CD4-positive, alpha-beta T cell treated with Interleukin-6 for 4 hours (primary cell): ENCODE results near the gene PGBD1.

Experiments used
- DNase-seq: peaks from one replicate; pipeline ENCODE4 v3.0.0-alpha.2; 2020; ENCODE audit warnings: mixed read lengths

The PGBD1 gene

GRCh38 chr6:28281288-28282064, at the start of gene PGBD1:
PGBD1 (plus strand) TSS chr6:28281572; CDS start chr6:28283814, 2,242 bp downstream.
- peak; percentile 45 for DNase-seq

DNA sequence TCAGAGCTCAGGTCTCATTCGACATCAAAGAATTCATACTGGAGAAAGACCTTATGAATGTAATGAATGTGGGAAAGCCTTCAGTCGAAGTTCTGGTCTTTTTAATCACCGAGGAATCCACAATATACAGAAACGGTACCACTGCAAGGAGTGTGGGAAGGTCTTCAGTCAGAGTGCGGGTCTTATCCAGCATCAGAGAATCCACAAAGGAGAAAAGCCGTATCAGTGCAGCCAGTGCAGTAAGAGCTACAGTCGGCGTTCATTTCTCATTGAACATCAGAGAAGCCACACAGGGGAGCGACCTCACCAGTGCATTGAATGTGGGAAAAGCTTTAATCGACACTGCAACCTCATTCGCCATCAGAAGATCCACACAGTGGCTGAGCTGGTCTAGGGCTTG, 48.6 kb upstream of the PGBD1 start:
- DNase-seq: no peak

DNA sequence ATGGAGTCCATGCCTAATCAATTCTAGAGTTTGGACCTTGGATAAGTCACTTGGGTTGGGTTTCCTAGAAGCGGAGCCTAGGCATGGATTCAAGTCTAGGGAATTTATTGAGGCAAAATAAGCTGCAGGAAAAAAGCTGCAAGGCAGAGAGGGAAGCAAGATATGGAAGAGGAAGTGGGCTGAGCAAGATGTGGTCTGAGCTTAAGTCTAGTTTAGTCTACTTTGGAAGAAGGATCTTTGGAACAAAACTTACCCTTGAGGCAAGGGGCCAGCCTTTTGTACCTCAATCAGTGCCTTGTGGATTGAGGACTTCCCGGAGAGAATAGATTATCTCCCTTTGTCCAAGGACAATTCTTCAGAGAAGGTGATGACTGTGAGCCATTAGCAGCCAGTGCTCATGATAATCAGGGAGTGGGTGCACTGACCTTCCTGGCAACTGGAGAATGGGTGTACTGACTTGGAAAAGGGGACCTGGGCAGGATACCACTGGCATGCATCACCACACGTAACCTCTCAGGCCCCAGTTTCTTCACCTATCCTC, 45.4 kb upstream of the PGBD1 start:
- no peak for DNase-seq

- DNase-seq: no peak
These were observed 41.7 kb upstream of the PGBD1 start for GRCh38 chr6:28239636-28240035.

GRCh38 chr6:28240471-28240870, 40.9 kb upstream of the PGBD1 start:
- no peak for DNase-seq

DNA sequence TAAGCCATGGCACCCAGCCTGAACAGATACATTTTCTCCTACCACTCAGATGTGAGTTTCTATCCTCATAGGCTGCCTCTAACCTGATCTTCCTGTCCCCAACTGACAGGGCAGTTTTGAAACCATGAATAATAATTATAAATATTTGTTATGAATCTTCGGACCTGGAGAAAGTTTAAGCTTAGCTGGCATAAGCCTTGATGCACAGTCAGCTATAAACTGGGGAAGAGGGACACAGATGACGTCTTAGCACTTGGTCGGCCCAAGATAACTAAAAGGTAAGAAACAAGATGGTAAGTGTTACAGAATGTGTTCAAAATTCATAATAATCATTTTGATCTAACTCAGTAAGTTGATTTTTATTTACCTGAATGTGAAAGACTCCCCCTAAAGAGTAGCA, 37.4 kb upstream of the PGBD1 start:
- no peak for DNase-seq

- no peak for DNase-seq
These were observed 36.0 kb upstream of the PGBD1 start for GRCh38 chr6:28245206-28245941.

- no peak for DNase-seq
These were observed 32.5 kb upstream of the PGBD1 start for GRCh38 chr6:28248916-28249315.

DNA sequence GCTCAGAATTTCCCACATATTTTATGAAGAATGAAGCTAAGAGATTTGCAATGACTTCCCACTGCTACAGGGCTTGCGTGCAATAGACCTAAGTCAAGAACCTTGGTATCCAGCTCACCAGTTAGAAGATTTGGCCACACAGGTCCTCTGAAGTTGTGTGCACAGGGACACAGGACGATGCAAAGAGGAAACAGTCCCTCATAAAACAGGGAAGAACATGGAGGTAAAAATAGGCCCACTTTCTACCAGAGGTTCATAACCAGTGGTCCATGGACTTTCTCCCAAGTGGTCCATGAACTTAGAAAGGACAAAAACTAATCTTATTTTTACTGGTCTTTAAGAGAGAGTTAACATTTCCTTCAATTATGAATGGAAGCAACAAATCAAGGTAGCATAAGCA, 30.6 kb upstream of the PGBD1 start:
- no peak for DNase-seq

- DNase-seq: peak; percentile 46
These were observed 29.7 kb upstream of the PGBD1 start for GRCh38 chr6:28251661-28252008.

DNA sequence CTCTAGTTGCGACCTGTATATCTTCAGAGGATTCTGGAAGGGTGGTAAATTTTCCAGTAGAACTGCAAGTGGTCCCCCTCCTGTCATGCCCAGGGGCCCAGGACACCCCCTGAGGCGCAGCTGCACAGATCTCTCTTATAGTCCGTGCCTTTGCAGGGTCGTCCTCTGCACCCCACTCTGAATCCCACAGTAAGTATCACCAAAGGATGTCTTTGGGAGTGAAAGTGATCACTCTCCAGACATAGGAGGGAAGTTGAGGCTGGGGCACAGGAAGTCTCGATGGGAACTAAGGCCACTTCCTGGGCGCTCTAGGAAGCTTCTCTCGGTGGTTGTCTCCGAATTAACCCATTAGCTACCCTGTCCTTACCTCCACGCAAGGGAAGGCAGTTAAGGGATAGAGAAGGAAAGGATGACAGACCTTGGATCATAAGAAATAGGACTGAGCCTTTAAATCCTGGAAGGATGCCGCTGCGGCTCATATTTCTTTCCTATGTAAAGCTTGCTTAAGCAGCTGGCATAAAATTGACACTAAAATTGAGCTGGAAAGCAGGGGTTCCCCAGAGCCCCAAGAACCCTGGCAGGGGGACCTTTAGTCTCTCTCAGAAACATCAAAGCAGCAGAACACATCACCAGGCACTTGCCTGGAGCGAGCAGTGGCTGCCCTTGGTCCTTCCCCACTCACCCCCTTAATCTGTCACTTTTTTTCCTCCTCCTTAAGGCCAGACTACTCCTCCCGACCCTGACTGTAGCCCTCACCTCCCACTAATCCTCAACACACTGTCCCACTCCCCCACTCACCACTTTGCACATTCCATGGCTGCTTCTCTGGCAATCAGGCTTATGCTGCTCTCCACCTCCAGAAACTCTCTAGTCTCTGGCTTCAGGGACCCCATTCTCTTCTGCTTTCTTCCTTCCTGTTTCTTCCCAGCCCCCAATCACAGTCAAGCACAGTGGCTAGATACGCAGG, 29.1 kb upstream of the PGBD1 start, which contains the start of gene ZKSCAN4:
Gene ZKSCAN4 (minus strand): TSS at position 261 of the 967 bp plus-strand sequence. CDS start 289 bp downstream, outside the sequence.
- peak; percentile 88 for DNase-seq

GRCh38 chr6:28254121-28254519, 27.3 kb upstream of the PGBD1 start:
- no peak for DNase-seq

- no peak for DNase-seq
These were observed 24.3 kb upstream of the PGBD1 start for GRCh38 chr6:28257042-28257441.

DNA sequence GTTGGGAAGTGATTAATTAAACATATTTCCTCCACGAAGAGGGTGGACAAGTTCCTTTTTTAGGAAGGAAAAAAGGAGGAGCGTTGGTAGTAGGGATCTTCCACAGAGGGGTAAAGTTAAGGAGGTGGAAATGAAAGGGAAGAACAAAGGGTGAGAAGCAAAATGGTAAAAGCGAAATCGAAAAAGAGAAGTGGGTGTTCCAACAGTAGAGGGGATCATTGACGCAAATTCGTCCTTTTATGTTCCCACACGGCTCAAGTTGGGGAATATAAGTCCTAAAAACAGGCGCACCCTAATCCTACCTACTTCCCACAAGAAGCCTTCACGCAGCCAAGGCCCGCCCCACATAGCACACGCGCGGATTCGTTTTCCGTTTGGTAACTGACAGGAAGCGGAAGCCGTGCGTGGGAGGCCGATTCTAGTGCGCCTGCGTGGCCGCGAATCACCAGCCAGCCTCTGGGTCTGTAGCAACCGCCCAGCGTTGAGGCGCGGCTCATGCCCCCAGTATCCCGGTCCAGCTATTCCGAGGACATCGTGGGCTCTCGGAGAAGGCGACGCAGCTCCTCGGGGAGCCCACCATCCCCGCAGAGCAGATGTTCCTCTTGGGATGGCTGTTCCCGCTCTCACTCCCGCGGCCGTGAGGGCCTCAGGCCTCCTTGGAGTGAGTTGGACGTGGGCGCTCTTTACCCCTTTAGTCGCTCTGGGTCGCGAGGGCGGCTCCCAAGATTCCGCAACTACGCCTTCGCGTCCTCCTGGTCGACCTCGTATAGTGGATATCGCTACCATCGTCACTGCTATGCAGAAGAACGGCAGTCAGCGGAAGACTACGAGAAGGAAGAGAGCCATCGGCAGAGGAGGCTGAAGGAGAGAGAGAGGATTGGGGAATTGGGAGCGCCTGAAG, 22.2 kb upstream of the PGBD1 start, which contains the start of gene NKAPL:
Gene NKAPL (plus strand): TSS at position 421 of the 901 bp plus-strand sequence. CDS start 75 bp downstream, at position 496.
- DNase-seq: peak; percentile 62

GRCh38 chr6:28263922-28264321, 17.4 kb upstream of the PGBD1 start:
- no peak for DNase-seq

GRCh38 chr6:28264834-28265401, 16.5 kb upstream of the PGBD1 start:
- DNase-seq: no peak

DNA sequence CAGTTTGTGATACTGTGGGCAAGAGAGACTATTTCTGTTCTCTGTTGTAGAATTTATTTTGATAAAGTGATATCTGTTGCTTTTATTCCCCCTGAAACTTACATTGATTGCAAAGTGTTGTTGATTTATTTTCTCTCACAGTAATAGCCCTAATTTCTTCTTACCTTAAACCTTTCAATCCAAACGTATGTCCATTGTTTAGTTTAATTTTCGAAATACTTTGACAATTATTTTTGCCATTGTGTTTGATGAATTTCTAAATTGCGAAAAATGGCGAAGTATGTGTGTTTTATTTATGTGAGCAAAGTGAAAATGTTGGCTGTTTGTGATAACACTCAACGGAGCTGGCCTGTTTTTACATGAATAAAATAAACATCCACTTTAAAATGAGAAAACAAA, 14.8 kb upstream of the PGBD1 start:
- DNase-seq: no peak

DNA sequence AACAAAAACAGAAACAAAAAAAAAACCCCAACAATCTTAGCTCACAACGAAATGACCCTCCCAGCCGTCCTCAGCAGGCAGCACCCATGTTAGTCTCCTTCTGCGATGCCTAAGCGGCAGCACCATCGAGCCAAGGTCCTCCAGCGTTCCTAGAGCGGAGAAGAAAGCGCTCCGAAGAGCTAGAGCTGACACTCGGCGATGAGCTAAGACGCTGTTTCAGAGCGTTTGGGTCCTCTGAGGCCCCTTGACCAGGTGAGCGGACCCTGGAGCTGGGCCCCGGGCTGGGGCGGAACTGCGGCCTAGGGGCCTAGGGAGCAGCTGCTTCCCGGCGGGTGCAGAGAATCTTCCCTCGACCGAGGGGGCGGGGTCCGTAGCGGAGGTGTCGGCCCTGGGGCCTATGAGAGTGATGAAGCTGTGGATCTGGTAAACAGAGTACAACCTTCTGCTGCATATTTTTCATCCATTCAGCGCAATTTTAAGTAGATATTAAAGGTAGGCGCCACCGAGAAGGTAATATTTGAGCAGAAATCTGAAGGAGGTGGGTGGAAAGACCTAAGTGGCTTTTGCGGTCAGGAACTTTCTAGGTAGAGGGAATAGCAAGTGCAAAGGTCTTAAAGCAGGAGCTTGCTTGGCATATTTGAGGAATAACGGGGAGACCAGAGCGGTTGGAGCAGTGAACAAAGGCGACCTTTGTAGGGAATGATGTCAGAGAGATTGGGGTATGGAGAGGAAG, 14.2 kb upstream of the PGBD1 start, which contains the start of gene ZSCAN26:
Gene ZSCAN26 (plus strand): TSS at position 182 of the 733 bp plus-strand sequence. CDS start 4,777 bp downstream, outside the sequence.
- DNase-seq: peak; percentile 85

- no peak for DNase-seq
These were observed 13.7 kb upstream of the PGBD1 start for GRCh38 chr6:28267695-28268059.

GRCh38 chr6:28269492-28269891, 11.9 kb upstream of the PGBD1 start:
- no peak for DNase-seq
